AG04450 (cell line): Measurements from ENCODE around the gene RNF19B. TPM values are rescaled to one million over a fixed set of nuclear protein-coding genes. Genes with fewer than 3 reads are reported as not detected.

Experiments
- CTCF ChIA-PET: fragments of 300-600, 350-600 bp; formaldehyde crosslinking; extraction: SDS; loops from one replicate; lab custom pipeline; 2022; ENCODE audit warnings: antibody characterized with exemption, inconsistent platforms; lab: Charles Lee
- POLR2A ChIA-PET: fragments of 350-600 bp; formaldehyde crosslinking; extraction: SDS; loops from one replicate; lab custom pipeline; 2021; ENCODE audit warnings: antibody characterized with exemption, inconsistent platforms; lab: Yijun Ruan, JAX
- DNase-seq: peaks from one replicate; pipeline ENCODE4 v3.0.0-alpha.2; 2011; ENCODE audit warnings: low read depth, low spot score
- H3K27ac ChIP-seq: one replicate; pipeline ENCODE4 v1.5.1; 2012; ENCODE audit warnings: low read depth, low read length, control low read depth
- H3K27me3 ChIP-seq: one replicate; pipeline ENCODE4 v1.6.0; 2012; ENCODE audit warnings: low read length; ENCODE audit not compliant: control insufficient read depth, insufficient read depth
- H3K4me3 ChIP-seq: 2 replicates; pipeline ENCODE4 v1.5.1; 2011; ENCODE audit warnings: mild to moderate bottlenecking, low read depth, low read length, control low read depth
- H3K9me3 ChIP-seq: 2 replicates; pipeline ENCODE4 v1.5.1; 2012; ENCODE audit warnings: low read length; ENCODE audit not compliant: control insufficient read depth, insufficient read depth
- polyA plus RNA-seq: library from polyadenylated mRNA; depleted of rRNA; stranded (reverse); fragments of >200 nt; gene quantifications from 2 replicates; pipeline ENCODE4 v1.2.3, GENCODE V29; 2011
- TF ChIP-seq, protein P1 (sequence below): IDR thresholded peaks from 2 replicates; pipeline ENCODE4 v1.5.1; 2011; ENCODE audit warnings: low read depth, low read length, control low read depth, inconsistent platforms

The RNF19B gene
- polyA plus RNA-seq, 1 experiment: 10.1 TPM

DNA sequence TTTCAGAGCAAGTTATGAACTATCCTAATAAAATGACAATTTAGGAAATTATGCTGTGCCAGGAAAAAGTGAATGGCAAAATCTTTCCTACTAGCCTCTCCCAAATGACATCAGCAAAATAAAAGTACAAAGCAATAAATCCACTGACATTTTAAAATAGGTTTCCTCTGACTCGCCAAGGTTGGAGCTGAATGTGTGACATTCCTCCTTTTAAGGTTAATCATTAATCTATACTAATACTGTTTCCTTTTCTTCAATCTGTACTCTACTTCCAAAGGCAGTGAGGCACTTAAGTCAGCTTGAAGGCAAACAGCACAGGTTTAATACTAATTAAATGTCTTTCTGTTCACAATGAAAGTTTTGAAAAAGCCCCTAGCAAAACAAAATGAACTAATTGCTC, 15.7 kb downstream of the RNF19B start:
- Histone ChIP-seq H3K27ac (no peak overlapping the region), H3K4me3 (no peak overlapping the region), H3K27me3 (no peaks in the 10 kb centered on the region), H3K9me3 (no peaks in the 10 kb centered on the region; the same call in 1 of the 2 replicates)
- CTCF ChIA-PET: interaction anchor here (2.0 kb wide), 1 partner anchor 16 kb away, joined by 10 read pairs; no protein-coding TSS in a partner anchor
- TF ChIP-seq, protein P1, sequence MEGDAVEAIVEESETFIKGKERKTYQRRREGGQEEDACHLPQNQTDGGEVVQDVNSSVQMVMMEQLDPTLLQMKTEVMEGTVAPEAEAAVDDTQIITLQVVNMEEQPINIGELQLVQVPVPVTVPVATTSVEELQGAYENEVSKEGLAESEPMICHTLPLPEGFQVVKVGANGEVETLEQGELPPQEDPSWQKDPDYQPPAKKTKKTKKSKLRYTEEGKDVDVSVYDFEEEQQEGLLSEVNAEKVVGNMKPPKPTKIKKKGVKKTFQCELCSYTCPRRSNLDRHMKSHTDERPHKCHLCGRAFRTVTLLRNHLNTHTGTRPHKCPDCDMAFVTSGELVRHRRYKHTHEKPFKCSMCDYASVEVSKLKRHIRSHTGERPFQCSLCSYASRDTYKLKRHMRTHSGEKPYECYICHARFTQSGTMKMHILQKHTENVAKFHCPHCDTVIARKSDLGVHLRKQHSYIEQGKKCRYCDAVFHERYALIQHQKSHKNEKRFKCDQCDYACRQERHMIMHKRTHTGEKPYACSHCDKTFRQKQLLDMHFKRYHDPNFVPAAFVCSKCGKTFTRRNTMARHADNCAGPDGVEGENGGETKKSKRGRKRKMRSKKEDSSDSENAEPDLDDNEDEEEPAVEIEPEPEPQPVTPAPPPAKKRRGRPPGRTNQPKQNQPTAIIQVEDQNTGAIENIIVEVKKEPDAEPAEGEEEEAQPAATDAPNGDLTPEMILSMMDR: no peak
- POLR2A ChIA-PET: no interaction called here
- no peak for DNase-seq

DNA sequence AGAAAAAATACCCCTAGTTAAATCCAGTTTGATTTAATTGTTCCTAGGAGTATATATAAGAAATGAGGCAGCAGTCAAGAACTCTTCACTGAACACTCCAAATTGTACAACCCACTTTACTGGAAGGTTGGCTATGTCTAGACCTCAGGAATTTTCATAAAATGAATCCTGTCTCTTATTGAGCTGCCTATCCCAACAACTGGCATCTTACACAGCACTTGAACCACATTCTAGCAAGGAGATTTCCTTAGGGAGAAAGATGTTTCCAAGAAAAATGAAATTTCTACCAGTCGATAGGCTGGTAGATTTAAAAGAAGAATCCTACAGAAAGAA, 16.3 kb downstream of the RNF19B start:
- TF ChIP-seq, protein P1: no peak
- ChIA-PET CTCF (interaction anchor here (2.0 kb wide), 1 partner anchor 15 kb away, joined by 10 read pairs; no protein-coding TSS in a partner anchor), POLR2A (no interaction called here)
- Histone ChIP-seq H3K27ac (no peak overlapping the region), H3K27me3 (no peaks in the 10 kb centered on the region), H3K4me3 (no peak overlapping the region), H3K9me3 (no peaks in the 10 kb centered on the region; the same call in 1 of the 2 replicates)
- no peak for DNase-seq

DNA sequence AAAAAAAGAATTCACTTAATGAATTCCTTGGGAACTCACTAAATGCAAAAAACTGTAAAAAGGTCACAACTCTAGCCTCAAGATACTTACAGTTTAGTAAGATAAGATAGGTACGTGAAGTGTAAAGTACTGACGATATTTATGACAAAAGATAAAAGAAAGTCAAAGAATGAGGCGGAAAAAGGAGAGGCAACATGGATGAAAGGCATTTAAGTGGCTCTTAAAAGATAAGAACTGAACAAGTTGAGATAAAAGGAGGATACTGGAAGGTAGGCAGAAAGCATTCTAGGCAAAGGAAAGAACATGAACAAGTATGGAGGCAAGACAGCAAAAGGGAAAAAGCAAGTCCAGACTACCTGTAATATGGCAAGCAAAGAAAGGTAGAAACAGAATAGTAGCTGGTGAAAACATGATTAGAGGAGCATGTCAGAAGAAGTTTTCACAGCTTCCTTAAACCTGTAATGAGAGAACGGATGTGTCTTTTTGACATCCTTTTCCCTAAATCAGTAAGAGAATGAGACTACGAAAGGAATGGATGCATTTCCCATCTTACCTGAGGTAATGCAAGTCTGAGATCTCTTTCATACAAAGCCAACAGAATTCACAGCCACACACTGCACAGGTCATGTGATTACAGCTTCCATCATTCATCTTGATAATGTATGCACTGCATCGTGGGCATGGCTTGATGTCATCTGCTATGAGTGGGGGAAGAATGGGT, 16.8 kb downstream of the RNF19B start:
- TF ChIP-seq, protein P1: no peak
- Histone ChIP-seq H3K4me3 (no peak overlapping the region), H3K9me3 (no peaks in the 10 kb centered on the region; the same call in 1 of the 2 replicates), H3K27me3 (no peaks in the 10 kb centered on the region), H3K27ac (no peak overlapping the region)
- no peak for DNase-seq
- ChIA-PET CTCF (interaction anchor here (2.0 kb wide), 1 partner anchor 15 kb away, joined by 10 read pairs; no protein-coding TSS in a partner anchor), POLR2A (no interaction called here)

DNA sequence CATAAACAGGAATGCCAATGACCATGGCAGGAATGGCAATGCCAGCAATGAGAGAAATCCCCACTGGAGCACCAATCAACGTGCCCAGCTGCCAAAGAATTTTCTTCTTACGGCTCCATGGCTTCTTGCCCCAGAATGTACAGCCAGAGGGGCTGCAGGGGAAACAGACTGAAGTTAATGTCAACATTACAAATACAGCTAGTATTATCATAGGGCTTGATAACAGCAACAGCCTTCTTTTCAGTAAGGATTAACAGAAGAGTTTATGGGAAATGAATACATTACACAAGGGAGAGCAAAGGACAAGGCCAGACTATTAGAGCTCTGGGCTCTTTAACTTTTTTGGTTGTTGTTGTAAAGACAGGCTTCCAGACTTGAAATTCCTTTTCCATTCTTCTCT, 18.2 kb downstream of the RNF19B start:
- H3K4me3 ChIP-seq: no peak overlapping the region
- TF ChIP-seq, protein P1: no peak
- DNase-seq: no peak
- H3K9me3 ChIP-seq: no peaks in the 10 kb centered on the region; the same call in 1 of the 2 replicates
- no peaks in the 10 kb centered on the region for H3K27me3 ChIP-seq
- ChIA-PET CTCF (interaction anchor here (1.2 kb wide), 1 partner anchor 141 kb away, joined by 3 read pairs; no protein-coding TSS in a partner anchor), POLR2A (no interaction called here)
- H3K27ac ChIP-seq: no peak overlapping the region

DNA sequence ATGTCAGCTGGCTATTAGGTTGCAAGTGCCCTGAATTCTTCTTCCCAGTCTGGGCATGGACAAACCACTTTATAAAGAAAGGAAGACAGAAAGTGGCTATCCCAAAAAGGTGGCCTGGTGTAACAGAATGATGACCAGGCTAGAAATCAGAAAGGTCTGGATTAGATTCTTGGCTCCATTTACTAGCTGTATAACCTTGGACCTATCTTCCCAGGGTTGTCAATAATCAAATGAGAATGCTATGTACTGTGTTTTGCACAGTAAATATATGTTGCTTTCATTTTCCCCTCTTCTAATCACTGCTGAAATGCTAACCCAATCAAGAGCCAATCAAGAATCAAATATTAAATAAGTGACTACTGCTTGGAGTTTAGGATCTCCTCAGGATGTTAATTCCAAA, 20.4 kb downstream of the RNF19B start:
- H3K27ac ChIP-seq: no peak overlapping the region
- CTCF ChIA-PET: interaction anchor here (1.8 to 2.0 kb wide), 2 partner anchors 11 to 142 kb away, joined by 7 to 8 read pairs; no protein-coding TSS in a partner anchor
- no peak overlapping the region for H3K4me3 ChIP-seq
- no peaks in the 10 kb centered on the region for H3K27me3 ChIP-seq
- DNase-seq: no peak
- POLR2A ChIA-PET: no interaction called here
- TF ChIP-seq, protein P1: no peak
- no peaks in the 10 kb centered on the region for H3K9me3 ChIP-seq
